Endothelial cell of umbilical vein (primary cell): Measurements from ENCODE around the gene ERBB4. TPM values are rescaled to one million over a fixed set of nuclear protein-coding genes. Genes with fewer than 3 reads are reported as not detected.

Source experiments
- BruUV-seq: library from RNA; stranded (reverse); fragments of 400-500 nt; replicated peaks from 2 replicates; lab custom pipeline; 2021; lab: Mats Ljungman, UMichigan
- CTCF ChIA-PET: fragments of 300-600, 350-600 bp; sonication (Branson Sonifier 250); formaldehyde crosslinking; loops from one replicate; lab custom pipeline; 2021; ENCODE audit warnings: antibody characterized with exemption, inconsistent platforms; lab: Charles Lee
- POLR2A ChIA-PET: fragments of 300-600, 350-600 bp; sonication (Branson Sonifier 250); formaldehyde crosslinking; loops from one replicate; lab custom pipeline; 2021; ENCODE audit warnings: antibody characterized with exemption, inconsistent platforms; lab: Charles Lee
- DNase-seq: peaks from one replicate; pipeline ENCODE4 v3.0.0-alpha.2; 2011; ENCODE audit warnings: low read depth, low spot score
- FAIRE-seq: peaks from 2 replicates; lab custom pipeline; 2011; peaks lifted over from hg19 to GRCh38; lab: Jason Lieb, UNC
- H2AFZ ChIP-seq: 2 replicates; pipeline ENCODE4 v1.6.0; 2012; ENCODE audit warnings: low read depth, low read length, control low read depth, inconsistent platforms
- H3K27ac ChIP-seq: 2 replicates; pipeline ENCODE4 v1.5.1; 2011; ENCODE audit warnings: low read depth, mild to moderate bottlenecking, control low read depth, low read length, moderate library complexity; ENCODE audit not compliant: insufficient read depth
- H3K27me3 ChIP-seq, 2 experiments: 2 replicates each; pipeline versions ENCODE4 v1.6.0 to v1.6.1; 2011; ENCODE audit warnings: low read length in 2 of 2, mixed read lengths in 1 of 2; ENCODE audit not compliant: control insufficient read depth in 2 of 2, insufficient read depth in 2 of 2
- H3K36me3 ChIP-seq, 2 experiments: 2 replicates in 1 of 2; 3 replicates in 1 of 2; pipeline ENCODE4 v1.5.1; 2011; ENCODE audit warnings: low read length in 2 of 2, mild to moderate bottlenecking in 1 of 2, moderate library complexity in 1 of 2; ENCODE audit not compliant: control insufficient read depth in 2 of 2, insufficient read depth in 2 of 2; ENCODE audit errors: extremely low read depth in 1 of 2
- H3K4me1 ChIP-seq: 3 replicates; pipeline ENCODE4 v1.5.1; 2011; ENCODE audit warnings: mild to moderate bottlenecking, low read length; ENCODE audit not compliant: control insufficient read depth, insufficient read depth; ENCODE audit errors: extremely low read depth
- H3K4me2 ChIP-seq: 2 replicates; pipeline ENCODE4 v1.6.1; 2011; ENCODE audit warnings: low read length, control low read depth, mixed read lengths; ENCODE audit not compliant: insufficient read depth
- H3K4me3 ChIP-seq, 3 experiments: fragments of 200-600 bp in 1 of 3; sonication (generic), shearing (Covaris generic) in 1 of 3; replicated peaks in 1 of 3; 2 replicates each; pipeline ENCODE4 v1.5.1; 2011 to 2016; ENCODE audit warnings: control low read depth in 3 of 3, low read length in 3 of 3, mild to moderate bottlenecking in 2 of 3, inconsistent platforms in 1 of 3, low read depth in 1 of 3, moderate library complexity in 1 of 3; ENCODE audit not compliant: insufficient read depth in 1 of 3
- H3K79me2 ChIP-seq: 2 replicates; pipeline ENCODE4 v1.6.0; 2012; ENCODE audit warnings: low read length, inconsistent platforms; ENCODE audit not compliant: control insufficient read depth, insufficient read depth
- H3K9ac ChIP-seq: replicated peaks from 2 replicates; pipeline ENCODE3; 2011; ENCODE audit warnings: low read length, control low read depth; ENCODE audit not compliant: insufficient read depth; ENCODE audit errors: extremely low read depth
- H3K9me1 ChIP-seq: replicated peaks from 3 replicates; pipeline ENCODE4 v1.6.0; 2011; ENCODE audit warnings: mild to moderate bottlenecking, low read length; ENCODE audit not compliant: control insufficient read depth, insufficient read depth; ENCODE audit errors: extremely low read depth
- H3K9me3 ChIP-seq: replicated peaks from 2 replicates; pipeline ENCODE4 v1.5.1; 2012; ENCODE audit warnings: low read length, inconsistent platforms; ENCODE audit not compliant: control insufficient read depth, insufficient read depth
- H4K20me1 ChIP-seq: replicated peaks from 2 replicates; pipeline ENCODE3; 2011; ENCODE audit warnings: mild to moderate bottlenecking, low read length; ENCODE audit not compliant: control insufficient read depth, insufficient read depth; ENCODE audit errors: extremely low read depth
- EZH2 ChIP-seq: IDR thresholded peaks from 2 replicates; pipeline ENCODE4 v1.6.1; 2012; ENCODE audit warnings: borderline replicate concordance, low read depth, mild to moderate bottlenecking, moderate library complexity, low read length, inconsistent platforms; ENCODE audit not compliant: severe bottlenecking
- FOS ChIP-seq: IDR thresholded peaks from 2 replicates; pipeline ENCODE4 v1.6.1; 2011; ENCODE audit warnings: mild to moderate bottlenecking, low read length, moderate library complexity, borderline replicate concordance; ENCODE audit not compliant: insufficient read depth
- GATA2 ChIP-seq: IDR thresholded peaks from 2 replicates; pipeline ENCODE4 v1.7.0; 2011; ENCODE audit warnings: low read depth, mild to moderate bottlenecking, moderate library complexity, mixed read lengths, low read length; ENCODE audit not compliant: insufficient read length, insufficient read depth
- JUN ChIP-seq: IDR thresholded peaks from 2 replicates; pipeline ENCODE4 v1.6.1; 2011; ENCODE audit warnings: borderline replicate concordance, low read depth; ENCODE audit not compliant: insufficient read length, insufficient read depth
- MYC ChIP-seq: IDR thresholded peaks from one replicate; pipeline ENCODE4 v1.6.1; 2011; ENCODE audit warnings: mild to moderate bottlenecking, low read depth, low read length
- POLR2A ChIP-seq: IDR thresholded peaks from 2 replicates; pipeline ENCODE4 v1.6.1; 2012; ENCODE audit warnings: low read depth, mild to moderate bottlenecking, control low read depth, low read length
- POLR2AphosphoS5 ChIP-seq: IDR thresholded peaks from 2 replicates; pipeline ENCODE4 v1.6.1; 2012; ENCODE audit warnings: low read depth, mild to moderate bottlenecking, control low read depth, low read length, moderate library complexity; ENCODE audit not compliant: insufficient read depth
- dilution Hi-C: fragments of 300-500 bp; cut with MboI; formaldehyde crosslinking; loops from one replicate; pipeline ENCODE4 v1.15.0; 2019; ENCODE audit warnings: low sequenced_read_pairs; ENCODE audit not compliant: extremely low pct_ligation_motif_present
- intact Hi-C: fragments of 100-400 bp; cut with micrococcal nuclease; formaldehyde crosslinking; loops from one replicate; pipeline ENCODE4 v1.10.0; 2022
- polyA plus RNA-seq, 4 experiments: library from polyadenylated mRNA; depleted of rRNA in 3 of 4; stranded (reverse) in 3 of 4; unstranded in 1 of 4; fragments of >200 nt; gene quantifications; 2 replicates each; pipeline versions ENCODE4 v1.2.1 to v1.2.3, GENCODE V29; 2011 to 2012; ENCODE audit warnings: missing spikeins in 1 of 4
- total RNA-seq: library from RNA; stranded (reverse); gene quantifications from 2 replicates; pipeline ENCODE4 v1.2.3, GENCODE V29; 2021
- TF ChIP-seq, protein P1 (sequence below), 2 donors: IDR thresholded peaks; 1 replicate in 1 of 2; 2 replicates in 1 of 2; pipeline ENCODE4 v1.5.1; 2011; ENCODE audit warnings: low read length in 2 of 2, mild to moderate bottlenecking in 2 of 2, moderate library complexity in 2 of 2, control low read depth in 1 of 2, inconsistent platforms in 1 of 2, low read depth in 1 of 2; ENCODE audit not compliant: insufficient read depth in 1 of 2; ENCODE audit errors: extremely low read depth in 1 of 2
- TF ChIP-seq, protein P2 (sequence below): IDR thresholded peaks from 2 replicates; pipeline ENCODE4 v1.6.1; 2011; ENCODE audit not compliant: insufficient read depth, insufficient read length

Gene ERBB4
- total and polyA plus RNA-seq, 2 donors (not counting 3 experiments of a cell fraction or from before 2014, with no cell fraction given), result 0.01 to 0.27 TPM

DNA sequence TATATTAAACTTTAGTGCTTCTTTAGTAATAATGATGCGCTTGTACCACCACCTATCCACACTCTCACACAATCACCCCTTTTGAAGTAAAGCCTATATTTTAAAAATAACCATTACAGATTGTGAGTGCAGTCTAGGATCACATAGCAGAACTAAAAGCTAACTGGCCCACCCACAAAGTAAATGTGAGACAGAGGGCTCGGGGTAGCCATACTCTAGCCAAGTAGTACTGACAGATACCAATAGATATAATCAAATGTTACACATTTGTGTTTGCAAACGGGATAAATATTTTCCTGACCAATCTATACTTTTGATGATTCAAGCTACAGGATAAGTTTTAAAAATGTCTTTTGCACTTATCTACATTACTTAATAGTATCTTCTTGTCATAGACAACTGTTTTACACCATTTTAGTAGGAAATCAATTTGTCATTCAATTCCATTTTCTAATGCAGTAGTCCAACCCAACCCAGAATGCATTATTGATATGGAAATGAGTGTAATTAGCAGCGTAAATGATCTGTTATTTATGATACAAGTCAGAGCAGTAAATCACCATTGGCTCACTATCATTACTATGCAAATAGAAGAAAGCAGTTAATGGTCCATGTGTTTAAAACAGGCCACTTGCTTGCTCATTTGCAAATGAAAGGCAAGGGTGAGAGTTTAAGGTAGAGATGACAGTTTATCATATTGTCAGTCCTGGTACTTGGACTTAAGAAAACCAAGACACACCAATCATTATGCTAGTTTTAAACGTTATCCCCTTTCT lies 111.8 kb downstream of the ERBB4 start:
- TF ChIP-seq JUN (no peak), GATA2 (no peak), MYC (no peak), FOS (no peak), EZH2 (no peak), POLR2AphosphoS5 (no peak), POLR2A (no peak)
- TF ChIP-seq, protein P1, sequence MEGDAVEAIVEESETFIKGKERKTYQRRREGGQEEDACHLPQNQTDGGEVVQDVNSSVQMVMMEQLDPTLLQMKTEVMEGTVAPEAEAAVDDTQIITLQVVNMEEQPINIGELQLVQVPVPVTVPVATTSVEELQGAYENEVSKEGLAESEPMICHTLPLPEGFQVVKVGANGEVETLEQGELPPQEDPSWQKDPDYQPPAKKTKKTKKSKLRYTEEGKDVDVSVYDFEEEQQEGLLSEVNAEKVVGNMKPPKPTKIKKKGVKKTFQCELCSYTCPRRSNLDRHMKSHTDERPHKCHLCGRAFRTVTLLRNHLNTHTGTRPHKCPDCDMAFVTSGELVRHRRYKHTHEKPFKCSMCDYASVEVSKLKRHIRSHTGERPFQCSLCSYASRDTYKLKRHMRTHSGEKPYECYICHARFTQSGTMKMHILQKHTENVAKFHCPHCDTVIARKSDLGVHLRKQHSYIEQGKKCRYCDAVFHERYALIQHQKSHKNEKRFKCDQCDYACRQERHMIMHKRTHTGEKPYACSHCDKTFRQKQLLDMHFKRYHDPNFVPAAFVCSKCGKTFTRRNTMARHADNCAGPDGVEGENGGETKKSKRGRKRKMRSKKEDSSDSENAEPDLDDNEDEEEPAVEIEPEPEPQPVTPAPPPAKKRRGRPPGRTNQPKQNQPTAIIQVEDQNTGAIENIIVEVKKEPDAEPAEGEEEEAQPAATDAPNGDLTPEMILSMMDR (IDR thresholded peaks at IDR 0.05; ENCODE audit: extremely low read depth in 1 of 2, insufficient read depth in 1 of 2, low read depth in 1 of 2, low read length in 2 of 2), result no peak
- TF ChIP-seq, protein P2, sequence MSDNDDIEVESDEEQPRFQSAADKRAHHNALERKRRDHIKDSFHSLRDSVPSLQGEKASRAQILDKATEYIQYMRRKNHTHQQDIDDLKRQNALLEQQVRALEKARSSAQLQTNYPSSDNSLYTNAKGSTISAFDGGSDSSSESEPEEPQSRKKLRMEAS, result no peak
- intact Hi-C loops, result no loop called here
- Histone ChIP-seq H3K4me1 (no peaks in the 10 kb centered on the region), H3K4me3 (no peak overlapping the region), H3K9me1 (no peaks in the 10 kb centered on the region), H3K4me2 (no peak overlapping the region), H4K20me1 (no peaks in the 10 kb centered on the region), H3K36me3 (no peaks in the 10 kb centered on the region), H3K27ac (no peak overlapping the region), H3K27me3 (no peaks in the 10 kb centered on the region), H3K9me3 (no peaks in the 10 kb centered on the region), H2AFZ (no peak overlapping the region), H3K79me2 (no peaks in the 10 kb centered on the region), H3K9ac (no peak overlapping the region)
- POLR2A ChIA-PET, result no interaction called here
- no TSS peak for BruUV-seq
- dilution Hi-C loops, result no loop called here
- CTCF ChIA-PET, result no interaction called here
- no peak for FAIRE-seq
- no peak for DNase-seq
